ENCODE results near the gene ZKSCAN1.

ZKSCAN1 gene

DNA sequence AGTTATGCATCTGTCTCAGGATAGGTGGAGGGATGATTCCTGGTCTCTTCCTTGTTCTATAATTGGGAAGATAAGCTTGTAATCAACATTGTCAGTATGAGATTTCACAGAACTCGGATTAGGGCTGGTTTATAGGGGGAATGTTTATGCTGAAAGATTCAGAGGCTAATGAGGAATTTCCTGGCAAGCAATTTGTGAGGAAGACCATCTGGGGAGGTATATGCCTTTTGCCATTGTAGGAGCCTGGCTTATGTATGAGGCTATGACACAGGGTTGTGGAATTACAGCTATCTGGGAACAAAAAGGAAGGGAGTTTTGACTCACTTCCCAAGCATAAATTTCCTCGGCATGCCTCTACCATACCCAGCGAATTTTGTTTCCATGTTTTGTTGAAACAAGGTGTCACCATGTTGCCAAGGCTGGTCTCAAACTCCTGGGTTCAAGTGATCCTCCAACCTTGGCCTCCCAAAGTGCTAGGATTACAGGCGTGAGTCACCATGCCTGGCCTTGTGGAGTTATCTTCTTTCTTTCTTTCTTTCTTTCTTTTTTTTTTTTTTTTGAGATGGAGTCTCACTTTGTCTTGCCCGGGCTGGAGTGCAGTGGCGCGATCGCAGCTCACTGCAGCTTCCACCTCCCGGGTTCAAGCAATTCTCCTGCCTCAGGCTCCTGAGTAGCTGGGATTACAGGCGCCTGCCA lies 71.8 kb downstream of the ZKSCAN1 start:
- peak overlapping the region; percentile 93 for H3K27ac ChIP-seq
- TF ChIP-seq, protein P1, sequence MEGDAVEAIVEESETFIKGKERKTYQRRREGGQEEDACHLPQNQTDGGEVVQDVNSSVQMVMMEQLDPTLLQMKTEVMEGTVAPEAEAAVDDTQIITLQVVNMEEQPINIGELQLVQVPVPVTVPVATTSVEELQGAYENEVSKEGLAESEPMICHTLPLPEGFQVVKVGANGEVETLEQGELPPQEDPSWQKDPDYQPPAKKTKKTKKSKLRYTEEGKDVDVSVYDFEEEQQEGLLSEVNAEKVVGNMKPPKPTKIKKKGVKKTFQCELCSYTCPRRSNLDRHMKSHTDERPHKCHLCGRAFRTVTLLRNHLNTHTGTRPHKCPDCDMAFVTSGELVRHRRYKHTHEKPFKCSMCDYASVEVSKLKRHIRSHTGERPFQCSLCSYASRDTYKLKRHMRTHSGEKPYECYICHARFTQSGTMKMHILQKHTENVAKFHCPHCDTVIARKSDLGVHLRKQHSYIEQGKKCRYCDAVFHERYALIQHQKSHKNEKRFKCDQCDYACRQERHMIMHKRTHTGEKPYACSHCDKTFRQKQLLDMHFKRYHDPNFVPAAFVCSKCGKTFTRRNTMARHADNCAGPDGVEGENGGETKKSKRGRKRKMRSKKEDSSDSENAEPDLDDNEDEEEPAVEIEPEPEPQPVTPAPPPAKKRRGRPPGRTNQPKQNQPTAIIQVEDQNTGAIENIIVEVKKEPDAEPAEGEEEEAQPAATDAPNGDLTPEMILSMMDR (conservative IDR thresholded peaks at IDR 0.05) = no peak

DNA sequence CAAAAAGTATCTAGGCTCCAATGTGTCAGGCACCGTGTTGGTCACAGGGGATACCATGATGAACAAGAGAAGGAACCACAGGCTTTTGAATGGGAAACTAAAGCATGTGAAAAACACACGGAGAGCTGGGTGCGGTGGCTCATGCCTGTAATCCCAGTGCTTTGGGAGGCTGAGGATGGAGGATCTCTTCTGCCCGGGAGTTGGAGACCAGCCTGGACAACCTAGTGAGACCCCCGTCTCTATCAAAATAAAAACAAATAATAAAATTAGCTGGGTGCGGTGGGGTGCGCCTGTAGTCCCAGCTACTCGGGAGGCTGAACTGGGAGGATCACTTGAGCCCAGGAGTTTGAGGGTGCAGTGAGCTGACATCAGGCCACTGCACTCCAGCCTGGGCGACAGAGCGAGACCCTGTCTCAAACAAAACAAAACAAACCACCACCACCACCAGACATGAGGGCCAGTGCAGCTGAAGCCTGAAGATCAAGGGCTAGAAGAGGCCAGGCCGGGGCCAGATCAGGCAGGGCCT lies 72.8 kb downstream of the ZKSCAN1 start:
- H3K27ac ChIP-seq = peak overlapping the region; percentile 93
- TF ChIP-seq, protein P1 (conservative IDR thresholded peaks at IDR 0.05) = no peak

DNA sequence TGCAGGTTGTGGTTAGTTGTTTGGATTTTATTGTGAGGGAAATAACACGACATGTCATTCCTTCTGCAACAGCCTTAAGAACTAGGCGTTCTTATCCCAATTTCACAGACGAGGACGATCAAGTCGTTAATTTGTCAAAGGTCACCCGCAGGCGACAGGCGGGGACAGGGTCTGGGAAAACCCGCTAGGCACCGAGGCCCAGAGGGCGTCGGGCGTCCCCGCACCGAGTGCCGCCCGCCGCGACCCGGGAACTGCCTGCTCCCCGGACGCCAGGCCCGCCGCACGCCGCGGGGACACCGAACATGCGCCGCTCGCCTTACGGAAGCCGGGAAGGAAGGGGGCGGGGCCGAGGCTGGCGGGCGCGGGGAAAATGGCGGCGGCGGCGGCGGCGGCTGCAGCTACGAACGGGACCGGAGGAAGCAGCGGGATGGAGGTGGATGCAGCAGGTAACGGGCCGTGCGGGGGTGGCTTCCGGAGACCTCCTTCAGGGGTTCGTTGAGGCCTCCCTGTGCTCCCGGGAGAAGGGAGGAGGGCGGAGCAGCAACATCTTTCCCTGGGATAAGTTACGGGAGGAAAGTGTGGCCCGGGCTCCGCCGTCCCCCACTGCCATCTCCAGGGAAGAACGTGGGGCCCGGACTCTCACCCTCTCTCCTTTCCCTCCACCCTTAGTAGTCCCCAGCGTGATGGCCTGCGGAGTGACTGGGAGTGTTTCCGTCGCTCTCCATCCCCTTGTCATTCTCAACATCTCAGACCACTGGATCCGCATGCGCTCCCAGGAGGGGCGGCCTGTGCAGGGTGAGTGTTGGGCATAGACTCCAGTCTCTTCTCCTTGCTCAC lies 73.4 kb downstream of the ZKSCAN1 start, which contains the start of gene COPS6:
TSS of gene COPS6 (plus strand) at position 349 of the 837 bp plus-strand sequence. CDS start at position 371, 22 bp downstream.
- H3K27ac ChIP-seq = peak within 1 kb of the TSS; percentile 93
- TF ChIP-seq, protein P1 (conservative IDR thresholded peaks at IDR 0.05) = no peak

DNA sequence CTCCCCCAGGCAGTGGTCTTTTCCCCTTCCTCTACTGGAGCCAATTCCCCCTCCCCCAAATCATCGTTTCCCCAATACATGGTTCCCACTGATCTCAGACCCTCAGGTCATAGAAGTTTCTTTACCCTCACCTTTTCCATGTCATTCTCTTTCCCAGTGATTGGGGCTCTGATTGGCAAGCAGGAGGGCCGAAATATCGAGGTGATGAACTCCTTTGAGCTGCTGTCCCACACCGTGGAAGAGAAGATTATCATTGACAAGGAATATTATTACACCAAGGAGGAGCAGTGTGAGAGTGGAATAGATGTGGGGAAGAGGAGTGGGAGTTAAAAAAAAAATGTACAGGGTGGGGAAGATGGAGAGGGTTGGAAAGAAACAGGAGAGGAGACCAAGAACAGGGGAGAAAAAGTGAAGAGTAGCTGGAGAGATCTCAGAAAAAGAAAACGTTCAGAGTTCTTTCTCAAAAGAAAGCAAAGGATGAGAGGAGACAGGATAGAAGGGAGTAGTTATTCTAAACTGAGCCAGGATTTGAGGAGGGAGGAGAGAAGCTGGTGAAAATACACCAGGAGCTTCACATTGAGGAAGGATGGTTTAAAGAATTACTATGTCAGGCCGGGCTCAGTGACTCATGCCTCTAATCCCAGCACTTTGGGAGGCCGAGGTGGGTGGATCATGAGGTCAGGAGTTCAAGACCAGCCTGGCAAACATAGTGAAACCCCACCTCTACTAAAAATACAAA lies 74.2 kb downstream of the ZKSCAN1 start:
- TF ChIP-seq, protein P1 (conservative IDR thresholded peaks at IDR 0.05) = no peak
- H3K27ac ChIP-seq = peak overlapping the region; percentile 93

DNA sequence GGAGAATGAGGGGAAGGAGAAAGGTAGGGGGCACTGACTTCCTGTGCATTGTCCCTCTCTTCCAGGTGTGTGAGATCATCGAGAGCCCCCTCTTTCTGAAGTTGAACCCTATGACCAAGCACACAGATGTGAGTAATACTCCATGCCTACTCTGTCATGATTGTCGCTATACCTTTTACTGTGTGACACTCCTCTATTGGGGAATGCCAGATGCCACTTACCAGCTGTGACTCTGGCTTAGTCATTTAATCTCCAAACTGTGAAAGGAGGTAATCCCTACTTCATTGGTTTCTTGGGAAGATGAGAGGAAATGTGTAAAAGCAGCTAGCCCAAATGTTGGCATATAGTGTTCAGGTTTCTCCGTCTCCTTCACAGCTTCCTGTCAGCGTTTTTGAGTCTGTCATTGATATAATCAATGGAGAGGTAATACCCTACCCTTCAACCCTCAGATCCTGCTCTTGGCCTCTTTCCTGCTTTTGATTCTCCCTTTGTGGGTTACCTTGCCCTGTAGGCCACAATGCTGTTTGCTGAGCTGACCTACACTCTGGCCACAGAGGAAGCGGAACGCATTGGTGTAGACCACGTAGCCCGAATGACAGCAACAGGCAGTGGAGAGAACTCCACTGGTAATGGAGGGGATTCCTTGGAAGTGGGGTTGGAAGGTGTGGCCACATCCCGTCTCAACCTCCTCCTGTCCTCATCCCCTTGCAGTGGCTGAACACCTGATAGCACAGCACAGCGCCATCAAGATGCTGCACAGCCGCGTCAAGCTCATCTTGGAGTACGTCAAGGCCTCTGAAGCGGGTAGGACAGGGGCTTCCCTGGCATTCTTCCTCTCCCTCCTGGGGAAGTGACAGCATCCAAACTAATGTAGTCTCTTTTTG lies 75.4 kb downstream of the ZKSCAN1 start:
- TF ChIP-seq, protein P1 (conservative IDR thresholded peaks at IDR 0.05) = no peak
- no peak overlapping the region for H3K27ac ChIP-seq
